HG02938 (cell line): ENCODE results near the gene GNAL.
"Not testable (repeated sequence)": the region's sequence is repeated elsewhere in the genome, so short reads cannot be mapped to it uniquely, and the experiment has no call there.

Source experiments
- ATAC-seq: cut with Tn5 transposase; IDR thresholded peaks from one replicate; pipeline ENCODE4 v1.9.1; 2021; ENCODE audit warnings: mild to moderate bottlenecking, moderate library complexity; ENCODE audit not compliant: unreplicated experiment

The GNAL gene

DNA sequence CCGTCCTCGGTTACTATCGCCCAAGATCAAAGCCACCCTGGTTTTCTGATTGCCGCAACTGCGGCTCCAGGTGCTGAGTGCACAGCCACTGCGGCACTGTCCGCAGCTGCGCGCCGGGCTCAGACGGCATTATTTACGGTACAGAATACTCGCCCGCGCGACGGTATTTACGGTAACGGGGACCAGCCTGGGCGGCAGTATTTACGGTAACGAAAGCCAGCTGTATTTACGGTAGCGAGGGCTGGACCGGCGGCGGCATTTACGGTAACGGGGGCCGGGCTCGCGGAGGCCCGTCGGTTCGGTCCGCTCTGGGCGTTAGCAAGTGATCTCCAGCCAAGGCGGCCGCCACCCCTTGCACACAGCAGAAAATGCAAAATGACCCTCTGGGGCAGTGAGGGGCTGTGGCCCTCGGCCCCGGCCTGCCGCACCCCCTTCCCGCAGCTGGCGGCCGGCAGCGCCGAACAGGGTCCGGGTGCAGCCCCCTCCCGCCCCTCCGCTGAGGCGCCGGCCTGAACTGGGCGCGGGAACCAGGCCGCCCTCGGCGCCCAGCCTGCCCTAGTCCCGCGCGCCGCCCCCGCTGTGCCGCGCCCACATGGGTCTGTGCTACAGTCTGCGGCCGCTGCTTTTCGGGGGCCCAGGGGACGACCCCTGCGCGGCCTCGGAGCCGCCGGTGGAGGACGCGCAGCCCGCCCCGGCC lies at the start of gene GNAL:
Gene GNAL, plus strand, starts transcription at position 293 of the 697 bp plus-strand sequence. Its CDS starts 300 bp downstream, at position 593.
- peak; percentile 78 for ATAC-seq

- ATAC-seq, result not testable (repeated sequence)
Measured at GRCh38 chr18:11647310-11647709, 41.8 kb upstream of the GNAL start.

GRCh38 chr18:11647804-11648203 lies 41.3 kb upstream of the GNAL start:
- ATAC-seq, result not testable (repeated sequence)

DNA sequence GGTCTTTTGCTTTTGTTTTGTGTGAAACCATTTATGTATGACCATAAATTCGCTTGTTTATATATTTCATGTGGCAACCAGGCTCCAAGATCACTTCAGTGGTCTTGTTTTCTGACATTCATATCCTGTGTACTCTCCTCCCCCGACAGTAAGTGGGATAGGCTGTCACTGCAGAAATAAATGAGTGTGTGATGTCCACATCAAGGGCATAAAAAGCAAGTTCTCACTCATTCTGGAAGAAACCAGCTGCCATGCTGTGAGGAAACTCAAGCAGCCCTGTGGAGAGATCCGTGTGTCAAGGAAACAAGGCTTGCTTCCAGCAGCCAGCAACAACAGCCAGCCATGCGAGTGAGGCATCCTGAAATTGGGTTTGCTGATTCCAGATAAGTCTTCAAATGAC lies 39.2 kb upstream of the GNAL start:
- ATAC-seq, result no peak

- ATAC-seq, result no peak
Measured at GRCh38 chr18:11651899-11652298, 37.2 kb upstream of the GNAL start.

GRCh38 chr18:11653521-11653920 lies 35.5 kb upstream of the GNAL start:
- no peak for ATAC-seq

DNA sequence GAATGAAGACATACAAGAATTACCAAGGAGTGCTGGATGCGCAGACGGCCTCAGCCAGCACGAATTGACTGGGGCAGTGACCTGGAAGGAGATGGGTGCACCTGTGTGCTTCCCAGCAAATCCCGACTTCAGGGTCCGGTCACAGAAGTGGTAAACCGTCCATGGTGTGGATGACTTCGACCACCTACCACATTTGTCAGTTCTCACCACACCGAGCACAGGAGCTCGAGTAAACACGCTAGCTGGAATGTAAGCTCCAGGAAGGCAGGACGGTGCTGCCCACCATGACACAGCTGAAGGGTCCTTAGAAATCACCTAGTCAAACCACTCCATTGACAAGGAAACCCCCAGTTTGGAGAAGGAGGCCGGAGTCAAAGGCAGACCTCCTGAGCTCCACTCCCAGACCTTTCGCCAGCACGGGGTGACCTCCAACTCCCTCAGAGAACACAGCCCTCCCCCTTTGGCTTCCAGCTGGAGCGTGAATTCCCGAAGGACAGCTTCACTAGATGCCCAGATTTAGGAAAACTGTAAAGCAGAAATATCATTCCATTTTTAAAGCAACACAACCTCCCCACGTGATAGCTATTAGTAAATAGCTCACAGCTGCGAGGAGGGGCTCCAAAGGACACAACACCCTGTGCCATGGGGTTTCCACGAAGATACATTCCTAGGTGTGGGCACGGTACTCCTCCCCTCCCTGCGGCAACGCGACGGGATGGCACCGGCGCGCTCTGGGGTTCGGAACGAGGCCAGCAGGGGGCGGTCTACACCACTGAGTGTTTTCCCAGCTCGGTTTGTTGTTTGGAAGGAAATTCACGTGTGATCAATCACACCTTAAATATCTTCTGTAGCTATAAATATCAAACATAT lies 34.1 kb upstream of the GNAL start:
- no peak for ATAC-seq

GRCh38 chr18:11655606-11655932 lies 33.5 kb upstream of the GNAL start:
- no peak for ATAC-seq

DNA sequence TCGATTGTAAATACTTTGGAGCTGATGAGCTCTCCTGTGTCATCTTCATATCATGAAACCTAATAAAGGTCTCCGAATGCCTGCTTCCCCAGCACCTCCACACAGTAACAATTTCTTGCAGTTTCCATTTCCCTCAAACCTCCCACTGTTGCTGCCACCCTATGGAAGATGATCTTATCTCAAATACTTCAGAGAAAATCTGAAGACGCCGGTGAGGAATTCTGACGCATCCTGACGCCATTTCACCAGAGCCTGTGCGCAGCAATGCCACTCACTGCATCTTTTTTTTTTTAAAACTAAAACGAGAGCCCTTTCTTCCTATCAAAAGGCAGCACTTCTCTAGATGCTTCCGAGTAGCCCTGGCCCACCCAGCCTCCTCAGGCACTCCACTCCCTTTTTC lies 31.9 kb upstream of the GNAL start:
- ATAC-seq, result no peak

DNA sequence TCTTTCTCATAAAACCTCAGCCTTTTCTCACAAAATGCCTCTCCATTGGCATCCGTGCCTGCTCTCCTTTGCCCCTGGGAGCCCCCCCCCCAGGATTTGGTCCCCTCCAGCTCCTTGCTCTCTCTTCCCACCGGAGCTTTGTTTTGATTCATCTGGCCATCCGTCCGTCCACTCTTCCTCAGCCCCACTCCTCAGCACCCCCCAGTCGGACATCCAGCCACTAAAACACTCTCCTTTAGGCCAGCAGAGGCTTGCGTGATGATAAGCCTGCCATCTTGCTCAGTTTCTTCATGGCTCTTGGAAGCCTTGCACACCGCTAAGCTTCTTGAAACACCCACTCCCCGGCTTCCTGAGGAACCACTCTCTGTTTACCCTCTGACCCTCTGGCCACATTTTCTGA lies 31.5 kb upstream of the GNAL start:
- ATAC-seq, result no peak

GRCh38 chr18:11658019-11658418 lies 31.0 kb upstream of the GNAL start:
- ATAC-seq, result no peak

DNA sequence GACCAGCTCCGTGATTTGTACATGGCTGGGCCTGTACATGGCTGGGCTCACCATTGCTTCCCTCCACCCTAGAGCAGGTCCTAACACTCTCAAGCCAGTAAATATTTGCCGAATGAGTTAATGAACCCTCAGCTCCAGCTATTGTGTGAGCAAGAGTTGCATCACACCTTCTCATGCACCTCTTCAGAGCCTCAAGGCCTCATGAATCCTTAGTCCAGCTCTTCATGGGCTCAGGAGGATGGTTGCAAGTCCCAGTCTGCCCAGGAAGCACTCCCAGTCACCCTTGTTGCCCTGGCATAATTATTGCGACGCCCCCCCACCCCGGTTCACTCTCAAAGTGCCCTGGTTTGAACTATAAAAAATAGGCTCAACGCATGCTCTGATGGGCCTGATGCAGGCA lies 30.1 kb upstream of the GNAL start:
- ATAC-seq, result no peak

GRCh38 chr18:11660691-11661090 lies 28.4 kb upstream of the GNAL start:
- no peak for ATAC-seq

DNA sequence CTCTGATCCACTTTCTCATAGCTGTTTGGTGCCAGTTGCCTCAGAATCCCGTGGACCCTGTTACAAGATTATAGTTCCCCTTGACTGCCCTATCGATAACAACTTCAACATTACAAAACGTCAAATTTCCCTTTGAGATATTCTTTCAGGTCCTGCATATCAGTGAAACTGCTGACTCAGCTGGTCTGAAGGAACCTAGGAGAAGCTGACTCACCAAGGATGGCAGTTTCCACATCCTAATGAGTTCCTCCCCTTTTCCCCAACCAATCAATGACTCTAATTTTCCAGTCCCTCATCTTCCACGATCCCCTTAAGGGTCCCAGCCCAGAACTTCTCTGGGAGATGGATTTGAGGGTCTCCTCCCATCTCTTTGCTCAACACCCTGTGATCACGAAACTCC lies 27.6 kb upstream of the GNAL start:
- ATAC-seq, result no peak

GRCh38 chr18:11663439-11664029 lies 25.5 kb upstream of the GNAL start:
- ATAC-seq, result no peak

DNA sequence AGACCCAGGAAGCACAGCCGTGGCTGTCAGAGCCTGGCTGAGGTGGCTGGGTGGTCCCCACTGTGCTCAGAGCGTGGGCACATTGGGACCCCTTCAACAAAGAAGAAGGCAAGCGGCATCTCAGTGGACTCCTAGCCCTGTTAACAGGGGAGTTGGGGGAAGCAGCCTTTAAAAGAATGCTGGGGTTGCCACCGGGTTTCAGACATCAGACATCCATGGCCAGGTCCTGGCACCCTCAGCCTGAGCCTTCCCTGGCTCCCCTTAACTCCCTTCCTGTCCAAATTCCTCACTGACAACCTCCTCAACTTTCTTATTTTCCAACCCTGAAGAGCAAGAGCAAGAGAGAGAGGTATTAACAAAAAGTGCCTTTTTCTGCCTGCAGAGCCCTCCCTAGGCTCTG lies 24.8 kb upstream of the GNAL start:
- ATAC-seq, result no peak

DNA sequence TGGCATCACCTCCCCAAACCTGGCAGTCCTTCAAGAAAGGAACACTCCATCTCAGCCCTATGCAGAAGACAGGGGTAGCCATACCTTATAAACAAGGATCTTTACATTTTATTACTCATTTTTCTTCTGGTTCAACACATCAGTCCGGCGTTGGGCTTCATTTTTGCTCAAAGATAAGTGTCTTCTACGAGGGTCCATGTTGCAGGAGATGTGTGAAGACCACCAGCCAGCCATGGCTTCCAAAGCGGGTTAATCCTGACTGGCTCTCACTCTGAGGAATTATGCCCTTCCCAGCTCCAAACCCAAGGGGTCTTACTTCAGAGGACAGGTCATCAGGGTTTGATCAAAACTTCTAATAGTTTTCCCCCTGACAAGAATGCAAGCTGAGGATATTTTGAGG lies 23.9 kb upstream of the GNAL start:
- ATAC-seq, result no peak

GRCh38 chr18:11665587-11665986 lies 23.5 kb upstream of the GNAL start:
- no peak for ATAC-seq

GRCh38 chr18:11666176-11666575 lies 22.9 kb upstream of the GNAL start:
- no peak for ATAC-seq

- ATAC-seq, result no peak
Measured at GRCh38 chr18:11666831-11667230, 22.2 kb upstream of the GNAL start.

- ATAC-seq, result no peak
Measured at GRCh38 chr18:11667578-11667977, 21.5 kb upstream of the GNAL start.
